ENCODE data around the gene PTRH2.

PTRH2 gene

DNA sequence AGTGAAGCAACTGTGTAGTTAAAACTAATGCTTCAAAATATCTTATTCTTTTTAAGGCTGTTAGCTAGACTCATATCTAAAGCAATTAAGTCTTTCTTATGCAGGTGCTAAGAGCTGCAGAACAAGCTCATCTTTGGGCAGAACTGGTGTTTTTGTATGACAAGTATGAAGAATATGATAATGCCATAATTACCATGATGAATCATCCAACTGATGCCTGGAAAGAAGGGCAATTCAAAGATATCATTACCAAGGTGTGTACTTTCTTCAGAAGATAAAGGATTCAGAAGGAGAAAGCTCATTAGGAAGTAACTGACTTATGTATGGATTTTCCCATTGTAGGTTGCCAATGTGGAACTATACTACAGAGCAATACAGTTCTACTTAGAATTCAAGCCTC, 23.9 kb downstream of the PTRH2 start:
- H3K9ac ChIP-seq (ENCODE audit: low read length): no peak overlapping the region
- H3K27ac ChIP-seq (ENCODE audit: low read depth, low read length, poor library complexity, severe bottlenecking): no peak overlapping the region
- H3K27me3 ChIP-seq (ENCODE audit: insufficient read depth, low read length): no peaks in the 10 kb centered on the region
- H3K36me3 ChIP-seq (ENCODE audit: insufficient read depth, low read length): peaks cover 97% of the 10 kb centered on the region
- H3K9me2 ChIP-seq (ENCODE audit: low read depth, low read length): no peaks in the 10 kb centered on the region
- H3K9me3 ChIP-seq (ENCODE audit: low read length): no peaks in the 10 kb centered on the region
- no peak overlapping the region for H3K4me2 ChIP-seq (ENCODE audit: low read length)
- no peak overlapping the region for H3K4me3 ChIP-seq (ENCODE audit: low read depth, low read length, poor library complexity, severe bottlenecking)
- H3K79me2 ChIP-seq (ENCODE audit: insufficient read depth, low read length): no peaks in the 10 kb centered on the region
- H2AFZ ChIP-seq (ENCODE audit: low read length): no peak overlapping the region
- TF ChIP-seq, protein P1, sequence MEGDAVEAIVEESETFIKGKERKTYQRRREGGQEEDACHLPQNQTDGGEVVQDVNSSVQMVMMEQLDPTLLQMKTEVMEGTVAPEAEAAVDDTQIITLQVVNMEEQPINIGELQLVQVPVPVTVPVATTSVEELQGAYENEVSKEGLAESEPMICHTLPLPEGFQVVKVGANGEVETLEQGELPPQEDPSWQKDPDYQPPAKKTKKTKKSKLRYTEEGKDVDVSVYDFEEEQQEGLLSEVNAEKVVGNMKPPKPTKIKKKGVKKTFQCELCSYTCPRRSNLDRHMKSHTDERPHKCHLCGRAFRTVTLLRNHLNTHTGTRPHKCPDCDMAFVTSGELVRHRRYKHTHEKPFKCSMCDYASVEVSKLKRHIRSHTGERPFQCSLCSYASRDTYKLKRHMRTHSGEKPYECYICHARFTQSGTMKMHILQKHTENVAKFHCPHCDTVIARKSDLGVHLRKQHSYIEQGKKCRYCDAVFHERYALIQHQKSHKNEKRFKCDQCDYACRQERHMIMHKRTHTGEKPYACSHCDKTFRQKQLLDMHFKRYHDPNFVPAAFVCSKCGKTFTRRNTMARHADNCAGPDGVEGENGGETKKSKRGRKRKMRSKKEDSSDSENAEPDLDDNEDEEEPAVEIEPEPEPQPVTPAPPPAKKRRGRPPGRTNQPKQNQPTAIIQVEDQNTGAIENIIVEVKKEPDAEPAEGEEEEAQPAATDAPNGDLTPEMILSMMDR (IDR thresholded peaks at IDR 0.05; ENCODE audit: low read length): no peak
- TF ChIP-seq EZH2 (IDR thresholded peaks at IDR 0.05; ENCODE audit: borderline replicate concordance, low read length): no peak
- no peaks in the 10 kb centered on the region for H4K20me1 ChIP-seq (ENCODE audit: insufficient read depth, low read length)
- H3F3A ChIP-seq (ENCODE audit: insufficient read depth, low read length): no peaks in the 10 kb centered on the region
- no peaks in the 10 kb centered on the region for H3K4me1 ChIP-seq (ENCODE audit: insufficient read depth, low read length, severe bottlenecking)

DNA sequence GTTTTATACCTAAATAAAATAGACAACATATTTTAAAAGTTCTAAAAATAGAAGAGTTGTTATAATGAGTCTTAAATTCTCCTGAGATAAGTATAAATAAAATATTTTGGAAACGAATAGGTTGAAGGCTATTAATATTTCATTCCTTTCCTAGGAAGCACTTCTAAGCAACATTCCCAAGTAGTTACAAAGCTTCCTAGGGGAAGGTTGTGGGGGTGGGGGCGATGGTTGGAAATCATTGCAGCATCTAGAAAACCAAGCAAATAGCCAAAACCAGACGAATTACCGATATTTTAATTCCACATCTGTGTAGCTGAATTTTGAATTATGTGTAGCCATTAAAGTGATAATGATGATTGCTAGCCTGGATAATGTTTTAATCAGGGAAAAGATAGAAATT, 26.9 kb downstream of the PTRH2 start:
- Histone ChIP-seq H3K9me3 (ENCODE audit: low read length) (no peaks in the 10 kb centered on the region), H4K20me1 (ENCODE audit: insufficient read depth, low read length) (no peaks in the 10 kb centered on the region), H3K36me3 (ENCODE audit: insufficient read depth, low read length) (peaks cover 97% of the 10 kb centered on the region), H3K79me2 (ENCODE audit: insufficient read depth, low read length) (no peaks in the 10 kb centered on the region), H3F3A (ENCODE audit: insufficient read depth, low read length) (no peaks in the 10 kb centered on the region), H3K9ac (ENCODE audit: low read length) (no peak overlapping the region), H3K4me1 (ENCODE audit: insufficient read depth, low read length, severe bottlenecking) (no peaks in the 10 kb centered on the region), H3K4me2 (ENCODE audit: low read length) (no peak overlapping the region), H3K4me3 (ENCODE audit: low read depth, low read length, poor library complexity, severe bottlenecking) (no peak overlapping the region), H3K9me2 (ENCODE audit: low read depth, low read length) (no peaks in the 10 kb centered on the region), H3K27me3 (ENCODE audit: insufficient read depth, low read length) (no peaks in the 10 kb centered on the region), H2AFZ (ENCODE audit: low read length) (no peak overlapping the region), H3K27ac (ENCODE audit: low read depth, low read length, poor library complexity, severe bottlenecking) (no peak overlapping the region)
- TF ChIP-seq, protein P1 (IDR thresholded peaks at IDR 0.05; ENCODE audit: low read length): no peak
- TF ChIP-seq EZH2 (IDR thresholded peaks at IDR 0.05; ENCODE audit: borderline replicate concordance, low read length): no peak

DNA sequence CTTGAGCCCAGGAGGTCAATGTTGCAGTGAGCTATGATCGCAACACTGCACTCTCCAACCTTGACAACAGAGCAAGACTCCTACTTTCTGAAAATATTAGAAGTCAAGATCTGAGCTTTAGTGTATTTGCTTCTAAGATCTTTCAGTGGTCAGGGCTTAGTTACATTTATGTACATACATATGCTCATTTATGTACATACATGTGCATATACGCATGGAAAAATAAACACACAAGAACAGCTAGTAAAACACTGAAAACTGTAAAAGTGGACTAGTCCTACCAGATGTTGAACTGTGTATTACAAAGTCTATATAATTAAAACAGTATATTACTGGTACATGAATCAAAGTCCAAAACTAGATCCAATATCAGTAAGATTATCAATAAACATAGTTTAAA, 28.3 kb downstream of the PTRH2 start:
- H3K9me3 ChIP-seq (ENCODE audit: low read length): no peaks in the 10 kb centered on the region
- no peaks in the 10 kb centered on the region for H4K20me1 ChIP-seq (ENCODE audit: insufficient read depth, low read length)
- no peak overlapping the region for H3K9ac ChIP-seq (ENCODE audit: low read length)
- H3K36me3 ChIP-seq (ENCODE audit: insufficient read depth, low read length): peaks cover 97% of the 10 kb centered on the region
- TF ChIP-seq, protein P1 (IDR thresholded peaks at IDR 0.05; ENCODE audit: low read length): no peak
- no peak for TF ChIP-seq EZH2 (IDR thresholded peaks at IDR 0.05; ENCODE audit: borderline replicate concordance, low read length)
- H3K27me3 ChIP-seq (ENCODE audit: insufficient read depth, low read length): no peaks in the 10 kb centered on the region
- no peaks in the 10 kb centered on the region for H3K9me2 ChIP-seq (ENCODE audit: low read depth, low read length)
- no peak overlapping the region for H3K4me2 ChIP-seq (ENCODE audit: low read length)
- H3F3A ChIP-seq (ENCODE audit: insufficient read depth, low read length): no peaks in the 10 kb centered on the region
- no peaks in the 10 kb centered on the region for H3K79me2 ChIP-seq (ENCODE audit: insufficient read depth, low read length)
- peaks cover 7% of the 10 kb centered on the region for H3K4me1 ChIP-seq (ENCODE audit: insufficient read depth, low read length, severe bottlenecking)
- H3K27ac ChIP-seq (ENCODE audit: low read depth, low read length, poor library complexity, severe bottlenecking): no peak overlapping the region
- no peak overlapping the region for H2AFZ ChIP-seq (ENCODE audit: low read length)
- H3K4me3 ChIP-seq (ENCODE audit: low read depth, low read length, poor library complexity, severe bottlenecking): no peak overlapping the region

Measured in OCI-LY1 (cell line).